GDM1 (cell line): ENCODE data around the gene USP9X.
A peak's percentile ranks its signal among the peaks of the same experiment; 100 is the strongest.
"Not testable (repeated sequence)": the region's sequence is repeated elsewhere in the genome, so short reads cannot be mapped to it uniquely, and the experiment has no call there.

ENCODE experiments used
- DNase-seq: peaks from one replicate; lab custom pipeline; 2025; lab: John Stamatoyannopoulos, UW

Gene USP9X, protein sequence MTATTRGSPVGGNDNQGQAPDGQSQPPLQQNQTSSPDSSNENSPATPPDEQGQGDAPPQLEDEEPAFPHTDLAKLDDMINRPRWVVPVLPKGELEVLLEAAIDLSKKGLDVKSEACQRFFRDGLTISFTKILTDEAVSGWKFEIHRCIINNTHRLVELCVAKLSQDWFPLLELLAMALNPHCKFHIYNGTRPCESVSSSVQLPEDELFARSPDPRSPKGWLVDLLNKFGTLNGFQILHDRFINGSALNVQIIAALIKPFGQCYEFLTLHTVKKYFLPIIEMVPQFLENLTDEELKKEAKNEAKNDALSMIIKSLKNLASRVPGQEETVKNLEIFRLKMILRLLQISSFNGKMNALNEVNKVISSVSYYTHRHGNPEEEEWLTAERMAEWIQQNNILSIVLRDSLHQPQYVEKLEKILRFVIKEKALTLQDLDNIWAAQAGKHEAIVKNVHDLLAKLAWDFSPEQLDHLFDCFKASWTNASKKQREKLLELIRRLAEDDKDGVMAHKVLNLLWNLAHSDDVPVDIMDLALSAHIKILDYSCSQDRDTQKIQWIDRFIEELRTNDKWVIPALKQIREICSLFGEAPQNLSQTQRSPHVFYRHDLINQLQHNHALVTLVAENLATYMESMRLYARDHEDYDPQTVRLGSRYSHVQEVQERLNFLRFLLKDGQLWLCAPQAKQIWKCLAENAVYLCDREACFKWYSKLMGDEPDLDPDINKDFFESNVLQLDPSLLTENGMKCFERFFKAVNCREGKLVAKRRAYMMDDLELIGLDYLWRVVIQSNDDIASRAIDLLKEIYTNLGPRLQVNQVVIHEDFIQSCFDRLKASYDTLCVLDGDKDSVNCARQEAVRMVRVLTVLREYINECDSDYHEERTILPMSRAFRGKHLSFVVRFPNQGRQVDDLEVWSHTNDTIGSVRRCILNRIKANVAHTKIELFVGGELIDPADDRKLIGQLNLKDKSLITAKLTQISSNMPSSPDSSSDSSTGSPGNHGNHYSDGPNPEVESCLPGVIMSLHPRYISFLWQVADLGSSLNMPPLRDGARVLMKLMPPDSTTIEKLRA (N-terminal part only)

GRCh38 chrX:41084893-41085511, at the start of gene USP9X:
Gene USP9X, plus strand, starts transcription at chrX:41085445. Its CDS starts 38,184 bp downstream, at chrX:41123629.
- peak; percentile 85 for DNase-seq

- no peak for DNase-seq
Measured at GRCh38 chrX:41035582-41035981, 49.7 kb upstream of the USP9X start.

DNA sequence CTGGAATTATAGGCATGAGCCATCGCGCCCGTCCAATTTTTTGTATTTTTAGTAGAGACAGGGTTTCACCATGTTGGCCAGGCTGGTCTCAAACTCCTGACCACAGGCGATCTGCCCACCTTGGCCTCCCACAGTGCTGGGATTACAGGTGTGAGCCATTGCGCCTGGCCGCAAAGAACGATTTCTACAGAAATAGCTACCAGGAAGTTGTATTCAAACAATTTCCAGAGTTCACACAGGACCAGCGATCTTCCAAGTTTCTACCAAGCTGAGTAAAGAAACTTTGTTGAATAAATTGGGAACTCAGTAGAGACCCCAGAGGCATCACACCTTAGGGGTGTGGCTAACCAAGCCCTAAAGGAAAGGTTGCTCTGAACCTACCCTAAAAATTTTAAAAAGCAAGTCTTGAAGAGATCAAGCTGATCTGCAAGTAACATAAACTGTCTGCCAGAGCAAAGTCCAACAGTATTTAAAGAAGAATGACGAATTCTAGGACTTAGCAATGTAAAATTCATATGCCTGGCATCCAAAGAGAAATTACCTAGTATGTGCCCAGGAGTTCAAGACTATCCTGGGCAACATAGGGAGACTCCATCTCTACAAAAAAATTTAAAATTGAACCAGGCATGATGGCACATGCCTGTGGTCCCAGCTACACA, 48.4 kb upstream of the USP9X start:
- no peak for DNase-seq

- no peak for DNase-seq
Measured at GRCh38 chrX:41043196-41043595, 42.0 kb upstream of the USP9X start.

GRCh38 chrX:41043674-41044345, 41.4 kb upstream of the USP9X start:
- DNase-seq = no peak

GRCh38 chrX:41045960-41046567, 39.2 kb upstream of the USP9X start:
- no peak for DNase-seq

DNA sequence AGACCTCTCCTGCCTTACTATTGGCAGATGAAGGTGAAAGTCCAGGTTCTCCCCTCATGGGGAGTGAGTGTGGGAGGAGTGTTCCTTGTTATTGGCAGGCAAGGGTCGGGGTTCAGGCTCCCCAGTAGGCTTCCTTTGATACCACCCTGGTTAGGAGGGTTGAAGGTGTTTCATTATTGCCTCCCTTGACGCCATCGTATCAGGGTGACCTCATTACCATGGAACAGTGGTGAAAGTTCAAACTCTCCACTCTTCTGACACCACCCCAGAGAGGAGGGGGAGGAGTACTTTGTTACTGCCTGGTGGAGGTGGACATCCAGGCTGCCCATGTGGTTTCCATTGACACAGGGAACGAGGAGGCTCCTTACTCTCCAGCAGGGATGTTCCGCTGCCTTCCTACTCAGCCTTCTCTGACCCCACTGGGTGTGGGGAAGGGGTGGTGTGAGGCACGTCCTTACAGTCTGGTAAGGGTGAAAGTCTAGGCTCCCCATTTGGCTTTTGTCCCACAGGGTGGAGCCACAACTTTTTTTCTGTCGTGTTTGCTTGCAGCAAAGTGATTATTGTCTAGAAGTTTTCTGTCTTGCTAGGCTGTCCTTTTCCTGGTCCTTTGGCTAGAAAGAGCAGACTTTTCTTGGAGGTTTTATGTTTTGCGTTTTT, 37.2 kb upstream of the USP9X start:
- DNase-seq = no peak

GRCh38 chrX:41050359-41050758, 34.9 kb upstream of the USP9X start:
- no peak for DNase-seq

GRCh38 chrX:41051288-41051687, 34.0 kb upstream of the USP9X start:
- no peak for DNase-seq

- DNase-seq = no peak
Measured at GRCh38 chrX:41055740-41056139, 29.5 kb upstream of the USP9X start.

GRCh38 chrX:41063276-41063675, 22.0 kb upstream of the USP9X start:
- DNase-seq = not testable (repeated sequence)

DNA sequence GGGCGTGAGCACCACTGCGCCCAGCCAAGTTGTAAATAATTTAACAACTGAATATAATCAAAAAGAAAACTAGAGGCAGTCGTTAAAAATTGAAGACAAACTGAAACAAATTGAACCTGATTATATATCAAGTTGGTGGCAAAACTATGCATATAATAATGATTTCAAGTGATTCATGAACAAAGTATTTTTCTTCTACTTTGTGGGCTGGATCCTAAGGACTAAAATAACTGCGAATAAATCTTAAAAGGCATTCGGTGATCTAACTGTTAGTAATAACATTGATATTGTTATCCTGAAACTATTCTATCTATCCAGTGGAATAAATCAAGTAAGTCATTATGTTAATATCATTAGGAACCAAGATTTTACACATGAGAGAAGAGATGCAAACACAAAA, 21.2 kb upstream of the USP9X start:
- no peak for DNase-seq

GRCh38 chrX:41066391-41066790, 18.9 kb upstream of the USP9X start:
- no peak for DNase-seq

GRCh38 chrX:41066969-41067368, 18.3 kb upstream of the USP9X start:
- DNase-seq = no peak

DNA sequence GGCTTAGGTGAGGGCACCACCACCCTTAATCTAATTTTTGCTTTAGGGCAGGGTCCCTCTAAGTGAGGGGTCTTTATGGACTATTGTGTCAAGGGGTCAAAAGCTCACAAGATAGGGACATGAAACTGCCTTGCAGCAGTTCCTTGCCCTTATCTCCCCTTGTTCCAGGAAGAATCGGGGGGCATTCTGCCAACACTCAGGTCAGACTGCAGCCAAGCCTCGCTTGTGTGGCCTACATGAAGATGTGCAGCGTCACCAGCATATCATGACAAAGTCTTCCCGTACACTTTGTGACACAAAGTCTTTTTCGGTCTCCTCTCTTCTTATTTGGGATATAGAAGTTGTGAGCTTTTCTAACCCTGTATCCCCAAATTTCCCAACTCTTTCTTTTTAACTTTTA, 17.5 kb upstream of the USP9X start:
- DNase-seq = no peak

- no peak for DNase-seq
Measured at GRCh38 chrX:41076742-41077141, 8.5 kb upstream of the USP9X start.

DNA sequence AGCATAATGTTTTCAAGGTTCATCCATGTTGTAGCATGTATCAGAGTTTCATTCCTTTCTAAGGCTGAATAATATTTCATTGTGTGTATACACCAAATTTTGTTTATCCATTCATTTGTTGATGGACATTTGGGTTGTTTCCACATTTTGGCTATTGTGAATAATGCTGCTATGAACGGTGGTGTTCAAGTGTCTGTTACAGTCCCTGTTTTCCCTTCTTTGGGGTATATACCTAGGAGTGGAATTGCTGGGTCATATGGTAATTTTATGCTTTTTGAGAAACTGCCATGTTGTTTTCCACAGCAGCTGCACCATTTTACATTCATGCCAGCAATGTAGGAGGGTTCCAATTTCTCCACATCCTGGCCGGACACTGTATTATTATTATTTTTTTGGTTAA, 3.4 kb upstream of the USP9X start:
- DNase-seq = no peak

GRCh38 chrX:41082783-41083182, 2.5 kb upstream of the USP9X start:
- no peak for DNase-seq

DNA sequence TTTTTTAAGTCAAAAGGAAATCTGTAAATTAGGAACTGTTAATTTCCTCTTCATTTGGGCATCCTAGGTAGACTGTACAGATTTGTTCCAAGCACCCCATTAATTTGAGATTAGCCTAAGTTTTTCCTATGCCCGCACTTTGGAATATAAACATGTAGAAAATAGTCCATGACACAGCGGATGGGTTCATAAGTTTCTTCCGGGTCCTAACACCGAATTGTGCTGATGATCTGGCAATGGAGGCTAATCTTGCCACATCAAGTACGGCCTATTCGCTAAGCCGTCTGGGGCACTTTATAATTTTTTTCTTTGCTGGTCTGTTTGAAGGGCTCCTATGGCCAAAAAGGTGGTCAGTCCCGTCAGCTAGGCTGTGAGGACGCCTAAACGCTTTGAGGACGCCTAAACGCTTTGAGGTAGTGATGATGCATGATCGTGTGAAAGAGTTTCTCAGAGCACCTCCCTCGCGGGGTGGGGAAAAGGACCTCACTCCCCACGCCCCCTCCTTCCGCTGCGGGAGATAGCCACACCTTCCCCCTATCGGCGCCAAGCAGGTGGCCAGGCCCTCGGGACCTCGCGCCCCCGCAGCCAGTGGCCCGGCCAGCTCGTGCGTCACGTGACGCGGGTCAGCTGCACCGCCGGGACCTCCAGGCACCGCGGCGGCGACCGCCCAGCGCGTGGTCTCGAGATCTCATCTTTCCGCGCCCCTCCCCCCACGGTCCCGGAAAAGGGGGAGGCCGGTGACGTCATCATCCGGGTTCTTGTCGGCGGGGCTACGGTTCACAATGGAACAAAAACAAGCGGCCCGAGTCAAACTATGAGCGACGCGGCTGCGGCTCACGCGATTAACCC, 977 bp upstream of the USP9X start:
- DNase-seq = peak; percentile 97
